Sigmoid colon (tissue), 4 donors: ENCODE data around the gene TMEM94.

Experiments used
- EP300 ChIP-seq, 4 donors: sonication (generic); formaldehyde crosslinking; IDR thresholded peaks; one replicate each; pipeline ENCODE4 v1.6.1; 2017; ENCODE audit warnings: antibody characterized with exemption in 4 of 4
- POLR2A ChIP-seq, 2 donors: fragments of 450-650 bp; IDR thresholded peaks; one replicate each; pipeline ENCODE4 v1.6.1; 2016; ENCODE audit warnings: antibody characterized with exemption in 2 of 2, mild to moderate bottlenecking in 2 of 2, moderate library complexity in 2 of 2
- POLR2AphosphoS5 ChIP-seq, 4 donors: sonication (generic); formaldehyde crosslinking; IDR thresholded peaks; one replicate each; pipeline ENCODE4 v1.6.1; 2017; ENCODE audit warnings: antibody characterized with exemption in 4 of 4
- TF ChIP-seq, protein P1 (sequence below), 4 experiments: fragments of 450-650 bp in 3 of 4; fragments of 200-600 bp in 1 of 4; IDR thresholded peaks; one replicate each; pipeline ENCODE4 v1.5.1; 2016 to 2019; ENCODE audit warnings: antibody characterized with exemption in 4 of 4, mild to moderate bottlenecking in 3 of 4, moderate library complexity in 2 of 4

DNA sequence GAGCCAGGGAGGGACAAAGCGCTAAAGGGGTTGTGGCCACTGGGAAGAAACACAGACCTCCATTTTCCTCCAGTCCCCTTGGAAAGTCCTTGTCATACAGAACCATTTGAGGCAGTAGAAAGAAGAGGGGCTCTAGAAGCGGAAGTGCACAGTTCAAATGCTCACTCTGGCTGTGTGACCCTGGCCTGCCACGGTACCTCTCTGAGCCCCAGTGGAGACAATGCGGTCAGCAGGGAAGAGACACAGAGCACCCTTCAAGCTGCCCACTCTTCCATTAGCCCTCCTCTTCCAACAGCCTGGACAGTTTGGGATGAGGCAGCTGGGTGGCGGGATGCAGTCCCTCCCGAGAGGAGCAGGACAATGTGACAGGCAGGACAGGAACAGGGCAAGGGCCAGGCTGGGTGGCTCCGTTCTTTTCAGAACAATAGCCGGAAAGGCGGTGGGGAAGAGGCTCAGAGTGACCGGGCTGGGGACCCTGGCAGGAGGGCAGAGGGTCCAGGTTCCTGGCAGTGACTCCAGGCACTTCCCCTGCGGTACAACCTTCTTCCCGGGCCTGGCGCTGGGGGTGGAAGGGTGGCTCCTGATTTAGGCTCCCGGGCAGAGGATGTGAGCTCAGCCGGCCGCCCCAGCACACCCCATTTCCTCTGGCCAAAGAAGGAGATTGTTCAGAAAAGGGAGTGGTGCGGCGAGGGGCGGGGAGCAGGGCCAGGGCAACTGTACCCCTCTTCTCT lies 53.3 kb downstream of the TMEM94 start:
- TF ChIP-seq, protein P1, sequence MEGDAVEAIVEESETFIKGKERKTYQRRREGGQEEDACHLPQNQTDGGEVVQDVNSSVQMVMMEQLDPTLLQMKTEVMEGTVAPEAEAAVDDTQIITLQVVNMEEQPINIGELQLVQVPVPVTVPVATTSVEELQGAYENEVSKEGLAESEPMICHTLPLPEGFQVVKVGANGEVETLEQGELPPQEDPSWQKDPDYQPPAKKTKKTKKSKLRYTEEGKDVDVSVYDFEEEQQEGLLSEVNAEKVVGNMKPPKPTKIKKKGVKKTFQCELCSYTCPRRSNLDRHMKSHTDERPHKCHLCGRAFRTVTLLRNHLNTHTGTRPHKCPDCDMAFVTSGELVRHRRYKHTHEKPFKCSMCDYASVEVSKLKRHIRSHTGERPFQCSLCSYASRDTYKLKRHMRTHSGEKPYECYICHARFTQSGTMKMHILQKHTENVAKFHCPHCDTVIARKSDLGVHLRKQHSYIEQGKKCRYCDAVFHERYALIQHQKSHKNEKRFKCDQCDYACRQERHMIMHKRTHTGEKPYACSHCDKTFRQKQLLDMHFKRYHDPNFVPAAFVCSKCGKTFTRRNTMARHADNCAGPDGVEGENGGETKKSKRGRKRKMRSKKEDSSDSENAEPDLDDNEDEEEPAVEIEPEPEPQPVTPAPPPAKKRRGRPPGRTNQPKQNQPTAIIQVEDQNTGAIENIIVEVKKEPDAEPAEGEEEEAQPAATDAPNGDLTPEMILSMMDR (IDR thresholded peaks at IDR 0.05), result no peak
- TF ChIP-seq POLR2A (IDR thresholded peaks at IDR 0.05) (no peak), EP300 (IDR thresholded peaks at IDR 0.05) (no peak), POLR2AphosphoS5 (IDR thresholded peaks at IDR 0.05) (peak in 1 of 4 donors; percentile 35)
